Activated CD4-positive, alpha-beta T cell treated with anti-CD3 and anti-CD28 coated beads, Interleukin-2, amount 10 ng/mL, durations not matched to agents 24 days and 14 days (primary cell): ENCODE results near the gene INHBB. TPM values are rescaled to one million over a fixed set of nuclear protein-coding genes. Genes with fewer than 3 reads are reported as not detected.

Experiments used
- DNase-seq: peaks from one replicate; pipeline ENCODE4 v3.0.0; 2022
- H3K27ac Mint-ChIP-seq: one replicate; pipeline ENCODE4 v1.8.0; 2022; ENCODE audit warnings: mild to moderate bottlenecking, mixed read lengths
- H3K27me3 Mint-ChIP-seq: one replicate; pipeline ENCODE4 v1.8.0; 2022; ENCODE audit warnings: mixed read lengths
- H3K36me3 Mint-ChIP-seq: one replicate; pipeline ENCODE4 v1.8.0; 2022; ENCODE audit warnings: low read depth, mild to moderate bottlenecking, mixed read lengths
- H3K4me1 Mint-ChIP-seq: one replicate; pipeline ENCODE4 v1.8.0; 2021; ENCODE audit warnings: mixed read lengths
- H3K4me3 Mint-ChIP-seq: one replicate; pipeline ENCODE4 v1.8.0; 2022; ENCODE audit warnings: mild to moderate bottlenecking, moderate library complexity, mixed read lengths
- H3K9me3 Mint-ChIP-seq: one replicate; pipeline ENCODE4 v1.8.0; 2021; ENCODE audit warnings: mixed read lengths
- intact Hi-C: fragments of 100-400 bp; cut with micrococcal nuclease; formaldehyde crosslinking; loops from one replicate; pipeline ENCODE4 v1.15.1; 2023
- total RNA-seq: library from RNA; stranded (reverse); gene quantifications from 2 replicates; pipeline ENCODE4 v1.2.3, GENCODE V29; 2022

The INHBB gene
- total RNA-seq, 1 donor from 2014 or later: not detected

- intact Hi-C loops: no loop called here
- Mint-ChIP-seq H3K9me3 (no peaks in the 10 kb centered on the region), H3K4me3 (no peak overlapping the region), H3K36me3 (no peaks in the 10 kb centered on the region), H3K4me1 (no peaks in the 10 kb centered on the region), H3K27me3 (no peaks in the 10 kb centered on the region), H3K27ac (no peak overlapping the region)
- no peak for DNase-seq
Measured at GRCh38 chr2:120399889-120400240, 53.9 kb downstream of the INHBB start.

GRCh38 chr2:120400551-120400950, 54.6 kb downstream of the INHBB start:
- Mint-ChIP-seq H3K27ac (no peak overlapping the region), H3K4me1 (no peaks in the 10 kb centered on the region), H3K36me3 (no peaks in the 10 kb centered on the region), H3K9me3 (no peaks in the 10 kb centered on the region), H3K4me3 (no peak overlapping the region), H3K27me3 (no peaks in the 10 kb centered on the region)
- intact Hi-C loops: no loop called here
- no peak for DNase-seq

Other genes starting within 250 kb of the INHBB start
- gene TMEM185B, start 122.7 kb upstream of the INHBB start, total RNA-seq: 44.3 and 45.8 TPM in 2 replicates
- gene RALB, start 93.3 kb upstream of the INHBB start, total RNA-seq: 72.1 and 80.0 TPM in 2 replicates